GM21825 (cell line): Measurements from ENCODE around the gene CSPG5.

Experiments used
- ATAC-seq: cut with Tn5 transposase; IDR thresholded peaks from one replicate; pipeline ENCODE4 v1.9.1; 2021; ENCODE audit warnings: mild to moderate bottlenecking, moderate library complexity; ENCODE audit not compliant: unreplicated experiment

Gene CSPG5

GRCh38 chr3:47541583-47542108, 37.0 kb downstream of the CSPG5 start:
- no peak for ATAC-seq

GRCh38 chr3:47540281-47540680, 38.4 kb downstream of the CSPG5 start:
- ATAC-seq = no peak

GRCh38 chr3:47536967-47537366, 41.7 kb downstream of the CSPG5 start:
- ATAC-seq = no peak

- no peak for ATAC-seq
Measured at GRCh38 chr3:47536221-47536891, 42.3 kb downstream of the CSPG5 start.

GRCh38 chr3:47533996-47534454, 44.6 kb downstream of the CSPG5 start:
- no peak for ATAC-seq

- no peak for ATAC-seq
Measured at GRCh38 chr3:47533481-47533880, 45.2 kb downstream of the CSPG5 start.

- ATAC-seq = no peak
Measured at GRCh38 chr3:47527952-47528725, 50.5 kb downstream of the CSPG5 start.

- ATAC-seq = no peak
Measured at GRCh38 chr3:47525617-47526016, 53.0 kb downstream of the CSPG5 start.

GRCh38 chr3:47523310-47524073, 55.2 kb downstream of the CSPG5 start:
- no peak for ATAC-seq

- no peak for ATAC-seq
Measured at GRCh38 chr3:47522082-47522987, 56.3 kb downstream of the CSPG5 start.

- ATAC-seq = no peak
Measured at GRCh38 chr3:47520756-47521155, 57.9 kb downstream of the CSPG5 start.

GRCh38 chr3:47517937-47518336, 60.7 kb downstream of the CSPG5 start:
- no peak for ATAC-seq

- ATAC-seq = no peak
Measured at GRCh38 chr3:47515864-47516319, 62.8 kb downstream of the CSPG5 start.

GRCh38 chr3:47515100-47515499, 63.6 kb downstream of the CSPG5 start:
- no peak for ATAC-seq

- peak; percentile 93 for ATAC-seq
Measured at GRCh38 chr3:47513125-47513929, 65.3 kb downstream of the CSPG5 start, which contains the start of gene ELP6. ELP6 (minus strand) TSS chr3:47513712; CDS start chr3:47513590, 122 bp downstream.

GRCh38 chr3:47512416-47513124, 66.1 kb downstream of the CSPG5 start:
- no peak for ATAC-seq
